Transverse colon (tissue), 4 donors: ENCODE results near the gene CFAP61. TPM values are rescaled to one million over a fixed set of nuclear protein-coding genes. Genes with fewer than 3 reads are reported as not detected.

ENCODE experiments used
- DNase-seq: peaks from one replicate; pipeline ENCODE4 v3.0.0-alpha.2; 2019
- H3K27ac ChIP-seq, 4 donors: fragments of 200-600 bp; sonication (generic); 2 replicates each; pipeline ENCODE4 v1.5.1; 2016 to 2018; ENCODE audit warnings: inconsistent platforms in 4 of 4
- H3K27me3 ChIP-seq: fragments of 200-600 bp; sonication (generic); 2 replicates; pipeline ENCODE4 v1.5.1; 2017; ENCODE audit warnings: inconsistent platforms
- H3K36me3 ChIP-seq, 4 donors: fragments of 200-600 bp; sonication (generic); 2 replicates each; pipeline ENCODE4 v1.5.1; 2017 to 2019; ENCODE audit warnings: inconsistent platforms in 4 of 4
- H3K4me1 ChIP-seq, 4 donors: fragments of 200-600 bp; sonication (generic); 2 replicates each; pipeline ENCODE4 v1.5.1; 2017 to 2020; ENCODE audit warnings: inconsistent platforms in 4 of 4
- H3K4me3 ChIP-seq, 4 donors: fragments of 200-600 bp; sonication (generic); 1 replicate in 1 of 4; 2 replicates in 3 of 4; pipeline versions ENCODE4 v1.5.1 to v1.6.1; 2017 to 2019; ENCODE audit warnings: inconsistent platforms in 4 of 4
- H3K9me3 ChIP-seq, 2 donors: fragments of 200-600 bp; sonication (generic); 2 replicates each; pipeline ENCODE4 v1.5.1; 2017 to 2019; ENCODE audit warnings: inconsistent platforms in 2 of 2
- CTCF ChIP-seq, 5 experiments: fragments of 200-600 bp in 3 of 5; fragments of 450-650 bp in 2 of 5; sonication (generic) in 3 of 5; IDR thresholded peaks; 1 replicate in 2 of 5; 2 replicates in 3 of 5; pipeline ENCODE4 v1.5.1; 2016 to 2017; ENCODE audit warnings: antibody characterized with exemption in 5 of 5, inconsistent platforms in 3 of 5, mild to moderate bottlenecking in 2 of 5, moderate library complexity in 1 of 5
- EP300 ChIP-seq: sonication (generic); formaldehyde crosslinking; IDR thresholded peaks from one replicate; pipeline ENCODE4 v1.6.1; 2017; ENCODE audit warnings: antibody characterized with exemption, low read depth
- POLR2A ChIP-seq: fragments of 450-650 bp; IDR thresholded peaks from one replicate; pipeline ENCODE4 v1.6.1; 2016; ENCODE audit warnings: antibody characterized with exemption, mild to moderate bottlenecking, moderate library complexity
- POLR2AphosphoS5 ChIP-seq, 3 donors: sonication (generic); formaldehyde crosslinking; IDR thresholded peaks; one replicate each; pipeline ENCODE4 v1.6.1; 2016; ENCODE audit warnings: antibody characterized with exemption in 3 of 3
- WGBS, 2 donors: methylation state at CpG; one replicate each; pipeline ENCODE4 v1.1.5; 2018; ENCODE audit warnings: low coverage in 1 of 2; 5-methylcytosine and 5-hydroxymethylcytosine counted together
- in situ Hi-C, 4 donors: fragments of 200-750 bp; cut with MboI; loops; one replicate each; pipeline versions ENCODE4 v1.15.0 to v1.15.1; 2017; ENCODE audit warnings: low sequenced_read_pairs in 3 of 4, low pct_ligation_motif_present in 1 of 4, low pct_unique_long_range_greater_than_20kb in 1 of 4
- intact Hi-C: fragments of 100-400 bp; cut with DNase I; formaldehyde crosslinking; loops from one replicate; pipeline ENCODE4 v1.15.1; 2023; ENCODE audit warnings: low total_unique reads
- total RNA-seq, 4 donors: library from RNA; depleted of rRNA; stranded (reverse); fragments of >200 nt; gene quantifications; one replicate each; pipeline ENCODE4 v1.1.0, GENCODE V29; 2016

CFAP61 gene
- total RNA-seq, 4 donors from 2014 or later: 0.27 TPM; not detected in 3

- H3K27me3 ChIP-seq: peaks cover 98% of the 10 kb centered on the region
- H3K4me1 ChIP-seq: peaks cover 9 to 52% (median 33%) of the 10 kb centered on the region in 4 donors
- no peak overlapping the region for H3K4me3 ChIP-seq
- in situ Hi-C loops (loop anchor here in 3 of 4 donors (25.0 kb wide), 1 partner anchor 197 kb away; no protein-coding TSS in a partner anchor), intact Hi-C loops (loop anchor here (10.0 kb wide), 1 partner anchor 200 kb away; no protein-coding TSS in a partner anchor)
- H3K27ac ChIP-seq: no peak overlapping the region
- DNase-seq: no peak
- TF ChIP-seq CTCF (IDR thresholded peaks at IDR 0.05): no peak
- TF ChIP-seq POLR2A: no peak
- no peak for TF ChIP-seq EP300
- TF ChIP-seq POLR2AphosphoS5 (IDR thresholded peaks at IDR 0.05): no peak
- 11% methylated on average over 70 of the region's 70 CpGs; no CpG with 5 or more reads in 1 of the 2 donors for WGBS, 2 donors
- H3K36me3 ChIP-seq: no peaks in the 10 kb centered on the region
- H3K9me3 ChIP-seq: no peaks in the 10 kb centered on the region
Observed at GRCh38 chr20:20364593-20365479, 312.5 kb downstream of the CFAP61 start.

GRCh38 chr20:20365480-20366161 is 313.3 kb downstream of the CFAP61 start:
- in situ Hi-C loops: loop anchor here in 3 of 4 donors (25.0 kb wide), 1 partner anchor 197 kb away; no protein-coding TSS in a partner anchor
- DNase-seq: no peak
- Histone ChIP-seq H3K4me1 (peaks cover 4 to 47% (median 36%) of the 10 kb centered on the region in 4 donors), H3K4me3 (no peak overlapping the region), H3K36me3 (no peaks in the 10 kb centered on the region), H3K27me3 (peaks cover 98% of the 10 kb centered on the region), H3K27ac (no peak overlapping the region), H3K9me3 (no peaks in the 10 kb centered on the region)
- no peak for TF ChIP-seq CTCF (IDR thresholded peaks at IDR 0.05)
- no peak for TF ChIP-seq POLR2A
- no peak for TF ChIP-seq EP300
- TF ChIP-seq POLR2AphosphoS5 (IDR thresholded peaks at IDR 0.05): no peak
- intact Hi-C loops: loop anchor here (10.0 kb wide), 1 partner anchor 199 kb away; no protein-coding TSS in a partner anchor
- WGBS, 2 donors: 8 to 17% methylated on average over 11 to 18 of the region's 18 CpGs

- no peaks in the 10 kb centered on the region for H3K9me3 ChIP-seq
- H3K27me3 ChIP-seq: peaks cover 98% of the 10 kb centered on the region
- 2% methylated on average over 19 of the region's 19 CpGs; no CpG with 5 or more reads in 1 of the 2 donors for WGBS, 2 donors
- H3K4me3 ChIP-seq: no peak overlapping the region
- H3K36me3 ChIP-seq: no peaks in the 10 kb centered on the region
- DNase-seq: no peak
- intact Hi-C loops: loop anchor here (10.0 kb wide), 1 partner anchor 198 kb away; no protein-coding TSS in a partner anchor
- no peak overlapping the region for H3K27ac ChIP-seq
- peaks cover 4 to 42% (median 34%) of the 10 kb centered on the region in 4 donors for H3K4me1 ChIP-seq
- TF ChIP-seq POLR2A (no peak), POLR2AphosphoS5 (IDR thresholded peaks at IDR 0.05) (no peak), CTCF (IDR thresholded peaks at IDR 0.05) (no peak), EP300 (no peak)
- in situ Hi-C loops: loop anchor here in 3 of 4 donors (25.0 kb wide), 1 partner anchor 196 kb away; no protein-coding TSS in a partner anchor
Observed at GRCh38 chr20:20366551-20366875, 314.2 kb downstream of the CFAP61 start.
